ENCODE data around the gene GLI2. TPM values are rescaled to one million over a fixed set of nuclear protein-coding genes. Genes with fewer than 3 reads are reported as not detected.

GLI2 gene
- total RNA-seq, 1 donor from 2014 or later: 0.86 TPM

- no peak for DNase-seq (ENCODE audit: low read depth)
These were observed 18.6 kb downstream of the GLI2 start for GRCh38 chr2:120754067-120754960.

GRCh38 chr2:120758181-120759144 is 22.8 kb downstream of the GLI2 start:
- DNase-seq (ENCODE audit: low read depth): no peak

GRCh38 chr2:120759543-120760331 is 24.1 kb downstream of the GLI2 start:
- no peak for DNase-seq (ENCODE audit: low read depth)

- no peak for DNase-seq (ENCODE audit: low read depth)
These were observed 24.9 kb downstream of the GLI2 start for GRCh38 chr2:120760446-120761135.

- no peak for DNase-seq (ENCODE audit: low read depth)
These were observed 25.6 kb downstream of the GLI2 start for GRCh38 chr2:120761164-120761861.

- DNase-seq (ENCODE audit: low read depth): no peak
These were observed 26.2 kb downstream of the GLI2 start for GRCh38 chr2:120761911-120762310.

GRCh38 chr2:120762341-120763061 is 26.8 kb downstream of the GLI2 start:
- no peak for DNase-seq (ENCODE audit: low read depth)

GRCh38 chr2:120763508-120763907 is 27.8 kb downstream of the GLI2 start:
- no peak for DNase-seq (ENCODE audit: low read depth)

- no peak for DNase-seq (ENCODE audit: low read depth)
These were observed 28.3 kb downstream of the GLI2 start for GRCh38 chr2:120763931-120764330.

- DNase-seq (ENCODE audit: low read depth): no peak
These were observed 28.8 kb downstream of the GLI2 start for GRCh38 chr2:120764492-120764891.

- DNase-seq (ENCODE audit: low read depth): no peak
These were observed 29.5 kb downstream of the GLI2 start for GRCh38 chr2:120764991-120765677.

GRCh38 chr2:120765678-120766469 is 30.2 kb downstream of the GLI2 start:
- DNase-seq (ENCODE audit: low read depth): peak; percentile 44

- DNase-seq (ENCODE audit: low read depth): no peak
These were observed 31.0 kb downstream of the GLI2 start for GRCh38 chr2:120766470-120767351.

- DNase-seq (ENCODE audit: low read depth): no peak
These were observed 31.9 kb downstream of the GLI2 start for GRCh38 chr2:120767486-120768005.

GRCh38 chr2:120768112-120769048 is 32.7 kb downstream of the GLI2 start:
- DNase-seq (ENCODE audit: low read depth): no peak
